ENCODE results near the gene CFAP70.

DNA sequence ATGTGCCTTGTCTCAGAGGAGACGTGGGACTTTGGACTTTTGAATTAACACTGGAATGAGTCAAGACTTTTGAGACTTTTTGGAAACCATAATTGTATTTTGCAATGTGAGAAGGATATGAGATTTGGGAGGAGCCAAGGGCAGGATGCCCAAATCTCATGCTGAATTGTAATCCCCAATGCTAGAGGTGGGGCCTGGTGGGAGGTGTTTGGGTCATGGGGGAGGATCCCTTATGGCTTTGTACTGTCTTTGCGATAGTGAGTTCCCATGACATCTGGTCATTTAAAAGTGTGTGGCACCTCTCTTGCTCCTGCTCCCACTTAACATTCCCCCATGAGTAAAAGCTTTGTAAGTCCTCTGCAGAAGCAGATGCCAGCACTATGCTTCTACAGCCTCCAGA lies 150.8 kb downstream of the CFAP70 start:
- TF ChIP-seq, protein P1, sequence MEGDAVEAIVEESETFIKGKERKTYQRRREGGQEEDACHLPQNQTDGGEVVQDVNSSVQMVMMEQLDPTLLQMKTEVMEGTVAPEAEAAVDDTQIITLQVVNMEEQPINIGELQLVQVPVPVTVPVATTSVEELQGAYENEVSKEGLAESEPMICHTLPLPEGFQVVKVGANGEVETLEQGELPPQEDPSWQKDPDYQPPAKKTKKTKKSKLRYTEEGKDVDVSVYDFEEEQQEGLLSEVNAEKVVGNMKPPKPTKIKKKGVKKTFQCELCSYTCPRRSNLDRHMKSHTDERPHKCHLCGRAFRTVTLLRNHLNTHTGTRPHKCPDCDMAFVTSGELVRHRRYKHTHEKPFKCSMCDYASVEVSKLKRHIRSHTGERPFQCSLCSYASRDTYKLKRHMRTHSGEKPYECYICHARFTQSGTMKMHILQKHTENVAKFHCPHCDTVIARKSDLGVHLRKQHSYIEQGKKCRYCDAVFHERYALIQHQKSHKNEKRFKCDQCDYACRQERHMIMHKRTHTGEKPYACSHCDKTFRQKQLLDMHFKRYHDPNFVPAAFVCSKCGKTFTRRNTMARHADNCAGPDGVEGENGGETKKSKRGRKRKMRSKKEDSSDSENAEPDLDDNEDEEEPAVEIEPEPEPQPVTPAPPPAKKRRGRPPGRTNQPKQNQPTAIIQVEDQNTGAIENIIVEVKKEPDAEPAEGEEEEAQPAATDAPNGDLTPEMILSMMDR (conservative IDR thresholded peaks at IDR 0.05; ENCODE audit: low read depth, low read length) = no peak
- TF ChIP-seq EZH2phosphoT487 (IDR thresholded peaks at IDR 0.05; ENCODE audit: borderline replicate concordance, low read length) = no peak
